ENCODE measurements around the gene GYS2. TPM values are rescaled to one million over a fixed set of nuclear protein-coding genes. Genes with fewer than 3 reads are reported as not detected.
A peak's percentile ranks its signal among the peaks of the same experiment; 100 is the strongest.

Gene GYS2
- polyA plus RNA-seq (2014; cell fraction: cytosol; rRNA removed) = not detected in 2 replicates
- polyA plus RNA-seq (2014; cell fraction: nucleus; rRNA removed) = 0.13 TPM in 1 of 2 replicates, not detected in the other

- no peak for DNase-seq (ENCODE audit: low spot score)
Measured at GRCh38 chr12:21604245-21605101, at the start of gene GYS2. Gene GYS2 (minus strand): TSS chr12:21604847. CDS start chr12:21604592, 255 bp downstream.

DNA sequence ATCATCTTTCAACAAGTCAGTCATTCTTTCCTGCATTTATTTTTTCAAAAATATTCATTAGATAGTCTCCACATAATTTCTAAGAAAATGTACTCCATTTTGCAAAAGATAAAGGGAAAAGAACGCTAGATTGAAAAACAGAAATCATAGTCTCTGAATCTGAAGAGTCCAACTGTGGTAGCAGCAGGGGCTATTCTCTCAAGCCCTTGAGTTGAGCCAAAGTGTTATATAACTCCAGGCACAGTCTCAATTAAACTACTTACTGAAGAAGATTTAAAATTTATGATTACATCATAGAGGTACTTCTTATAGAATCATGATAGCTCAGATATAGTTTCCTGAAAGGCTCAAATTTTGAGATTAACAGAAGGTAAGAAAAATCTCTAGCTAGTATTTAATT is 47.2 kb upstream of the GYS2 start:
- no peak for DNase-seq (ENCODE audit: low spot score)

DNA sequence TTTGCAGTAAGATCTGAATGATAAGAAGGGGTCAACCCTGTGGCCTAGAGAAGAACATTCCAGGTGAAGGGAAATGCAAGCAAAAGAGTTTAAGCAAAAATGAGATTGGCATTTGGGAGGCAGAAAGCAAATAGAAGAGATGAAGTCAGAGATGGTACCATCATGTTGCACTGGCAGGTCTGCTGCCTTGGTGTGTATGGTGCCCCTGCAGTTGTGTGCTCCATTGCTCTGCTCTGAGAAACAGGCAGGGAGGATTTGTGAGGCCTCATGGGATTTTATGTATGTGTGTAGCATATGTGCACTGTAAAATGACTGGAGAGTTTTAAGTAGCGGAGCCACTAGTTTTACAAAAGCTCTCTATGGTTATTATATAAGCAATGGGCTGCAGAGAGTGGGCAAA is 46.4 kb upstream of the GYS2 start:
- DNase-seq (ENCODE audit: low spot score) = no peak

GRCh38 chr12:21649034-21649433 is 44.4 kb upstream of the GYS2 start:
- no peak for DNase-seq (ENCODE audit: low spot score)

GRCh38 chr12:21648378-21648777 is 43.7 kb upstream of the GYS2 start:
- no peak for DNase-seq (ENCODE audit: low spot score)

DNA sequence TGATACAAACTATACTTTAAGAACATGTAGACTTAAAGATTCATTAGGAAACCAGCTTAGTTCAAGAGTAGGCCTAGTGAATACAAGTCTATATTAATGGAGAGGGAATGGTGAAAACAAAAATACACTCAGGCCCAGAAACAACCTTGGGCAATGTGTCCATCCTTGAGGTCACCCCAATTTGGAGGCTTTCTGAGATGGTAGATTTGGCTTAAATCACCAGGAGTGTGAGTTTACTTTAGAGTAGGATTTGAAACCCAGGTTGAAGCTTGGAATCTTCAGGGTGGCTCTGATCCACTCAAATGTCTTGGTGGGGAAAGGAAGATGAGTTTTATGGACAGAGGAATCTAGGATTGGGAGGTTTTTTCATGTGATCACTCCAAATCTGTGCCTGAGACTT is 42.5 kb upstream of the GYS2 start:
- no peak for DNase-seq (ENCODE audit: low spot score)

DNA sequence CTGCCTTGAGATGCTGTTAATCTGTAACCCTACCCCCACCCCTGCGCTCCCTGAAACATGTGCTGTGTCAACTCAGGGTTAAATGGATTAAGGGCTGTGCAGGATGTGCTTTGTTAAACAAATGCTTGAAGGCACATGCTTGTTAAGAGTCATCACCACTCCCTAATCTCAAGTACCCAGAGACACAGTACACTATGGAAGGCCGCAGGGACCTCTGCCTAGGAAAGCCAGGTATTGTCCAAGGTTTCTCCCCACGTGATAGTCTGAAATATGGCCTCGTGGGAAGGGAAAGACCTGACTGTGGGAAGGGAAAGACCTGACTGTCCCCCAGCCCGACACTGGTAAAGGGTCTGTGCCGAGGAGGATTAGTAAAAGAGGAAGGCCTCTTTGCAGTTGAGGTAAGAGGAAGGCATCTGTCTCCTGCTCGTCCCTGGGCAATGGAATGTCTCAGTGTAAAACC is 40.4 kb upstream of the GYS2 start:
- DNase-seq (ENCODE audit: low spot score) = peak; percentile 59

DNA sequence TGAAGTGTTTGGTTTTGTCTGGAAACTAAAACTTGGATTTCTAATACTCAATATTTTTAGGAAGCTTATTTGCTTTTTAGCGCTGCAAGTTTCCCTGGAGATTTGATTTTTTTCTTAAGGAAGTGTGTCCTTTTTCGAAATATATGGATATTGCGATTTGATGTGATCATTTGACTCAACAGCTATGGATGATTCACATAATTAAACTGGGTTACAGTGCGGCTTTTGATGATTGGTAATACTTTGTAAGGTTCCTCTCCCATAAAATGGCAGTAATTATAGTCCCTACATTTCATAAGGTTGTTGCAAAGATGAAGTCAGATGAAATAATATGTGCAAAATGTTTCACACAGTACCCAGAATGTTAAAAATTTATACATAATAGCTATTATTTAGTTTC is 39.9 kb upstream of the GYS2 start:
- DNase-seq (ENCODE audit: low spot score) = no peak

GRCh38 chr12:21643758-21644157 is 39.1 kb upstream of the GYS2 start:
- DNase-seq (ENCODE audit: low spot score) = no peak

DNA sequence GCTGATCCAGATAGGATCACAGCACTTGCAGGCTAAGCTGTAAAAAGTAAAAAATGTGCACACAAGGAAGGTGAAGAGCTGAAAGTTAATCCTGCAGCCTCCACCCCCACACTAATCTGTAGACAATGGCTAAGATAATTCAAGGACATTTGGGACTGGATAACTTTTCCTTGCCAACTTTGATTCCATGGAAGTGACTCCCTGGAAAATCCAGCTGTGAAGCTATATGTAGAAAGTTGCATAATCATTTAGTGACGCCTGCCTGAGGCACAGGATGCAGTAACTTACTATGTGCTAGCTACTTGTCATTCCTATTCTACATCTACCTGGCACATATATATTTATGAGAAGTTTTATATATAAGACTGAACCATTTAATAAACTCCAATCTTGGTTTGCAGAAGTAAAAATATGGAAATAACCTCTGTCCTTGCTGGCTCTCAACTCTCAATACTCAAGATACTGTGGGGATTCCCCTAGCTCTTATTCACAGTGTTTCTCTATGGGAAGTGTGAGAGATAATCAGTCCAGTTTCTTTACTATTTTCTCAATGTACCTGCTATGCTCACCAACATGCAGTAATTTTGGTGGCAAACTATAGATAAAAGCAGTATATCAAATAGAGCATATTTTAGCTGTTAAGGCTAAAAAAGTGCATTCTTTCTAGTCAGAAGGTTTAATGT is 38.2 kb upstream of the GYS2 start:
- DNase-seq (ENCODE audit: low spot score) = no peak

DNA sequence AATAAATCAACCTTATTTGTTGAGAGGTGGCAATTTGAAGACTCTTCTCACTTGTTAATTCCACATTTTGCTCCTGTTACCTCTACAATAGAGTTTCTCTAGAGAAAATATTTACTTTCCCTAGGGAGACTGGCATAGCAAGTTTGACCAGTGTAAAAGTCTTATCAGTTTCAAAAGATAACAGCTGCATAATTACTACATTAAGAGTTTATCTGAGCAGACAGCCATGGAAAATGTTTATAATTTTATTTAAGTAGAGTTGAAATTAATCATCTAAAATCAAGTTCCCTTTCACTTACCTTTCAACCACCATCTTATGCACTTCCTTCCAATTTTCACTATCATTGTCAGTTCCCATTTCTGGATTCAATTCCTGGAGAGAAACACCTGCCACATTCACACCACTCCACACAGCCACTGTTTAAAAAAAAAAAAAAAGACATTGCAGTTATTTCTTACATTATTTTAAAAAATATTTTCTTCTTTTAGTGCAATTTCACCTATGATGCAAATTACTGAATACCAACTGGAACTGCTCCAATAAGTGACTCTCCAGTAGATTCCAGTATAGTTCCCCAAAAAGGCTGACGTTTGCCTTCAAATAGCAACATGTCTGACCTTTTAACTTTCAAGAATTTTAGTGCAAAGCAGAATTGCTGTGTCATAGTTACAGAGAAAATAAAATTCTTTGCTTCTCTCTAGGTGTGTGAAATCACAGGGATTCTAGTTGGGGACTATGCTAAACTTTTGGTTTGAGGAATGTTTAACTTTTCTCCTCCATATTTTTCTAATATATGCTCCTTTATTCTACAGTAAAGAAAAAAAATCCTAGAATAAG is 33.6 kb upstream of the GYS2 start:
- DNase-seq (ENCODE audit: low spot score) = no peak

DNA sequence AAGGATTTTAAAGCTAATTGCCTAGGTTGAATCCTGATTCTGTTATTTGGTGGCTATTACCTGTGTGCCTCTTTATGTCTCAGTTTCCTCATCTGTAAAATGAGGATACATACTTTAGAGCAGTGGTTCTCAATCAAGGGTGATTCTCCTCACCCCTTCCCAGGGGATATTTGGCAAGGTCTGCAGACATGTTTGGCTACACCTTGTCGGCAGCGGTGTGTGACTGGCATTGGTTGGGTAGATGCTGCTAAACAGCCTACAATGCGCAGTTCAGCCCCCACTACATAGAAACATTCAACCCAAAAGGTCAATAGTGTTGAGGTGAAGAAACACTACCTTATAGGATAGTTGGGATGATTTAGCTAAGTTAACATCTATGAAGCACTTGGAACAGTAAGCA is 29.6 kb upstream of the GYS2 start:
- DNase-seq (ENCODE audit: low spot score) = no peak

DNA sequence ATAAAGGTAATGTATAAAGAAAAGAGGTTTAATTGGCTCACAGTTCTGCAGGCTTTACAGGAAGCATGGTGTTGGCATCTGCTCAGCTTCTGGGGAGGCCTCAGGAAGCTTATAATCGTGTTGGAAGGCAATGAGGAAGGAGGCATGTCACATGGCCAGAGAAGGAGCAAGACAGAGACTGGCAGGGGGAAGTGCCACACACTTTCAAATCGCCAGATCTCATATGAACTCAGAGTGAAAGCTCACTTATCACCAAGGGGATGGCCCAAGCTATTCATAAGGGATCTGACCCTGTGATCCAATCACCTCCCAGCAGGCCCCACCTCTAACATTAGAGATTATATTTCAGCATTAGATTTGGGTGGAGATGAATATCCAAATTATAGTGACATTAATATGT is 26.7 kb upstream of the GYS2 start:
- DNase-seq (ENCODE audit: low spot score) = no peak

DNA sequence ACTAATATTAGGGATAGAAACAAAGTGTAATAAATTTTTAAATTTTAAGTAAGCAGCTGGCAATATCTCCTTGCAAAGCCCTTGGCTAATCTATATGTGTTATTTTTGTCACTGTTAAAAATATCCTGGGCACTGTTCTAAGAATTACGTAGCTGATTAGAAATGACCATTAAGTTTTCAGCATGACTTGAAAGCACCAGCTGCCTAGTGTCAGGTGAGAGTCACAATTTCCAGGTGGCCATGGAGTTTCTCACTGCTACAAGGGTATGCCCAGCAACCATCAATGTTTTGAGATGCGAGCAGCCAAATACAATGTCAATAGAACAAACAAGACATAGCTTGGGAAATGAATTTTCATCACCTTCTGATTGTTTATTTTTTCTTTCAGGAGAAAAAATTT is 23.3 kb upstream of the GYS2 start:
- DNase-seq (ENCODE audit: low spot score) = no peak

DNA sequence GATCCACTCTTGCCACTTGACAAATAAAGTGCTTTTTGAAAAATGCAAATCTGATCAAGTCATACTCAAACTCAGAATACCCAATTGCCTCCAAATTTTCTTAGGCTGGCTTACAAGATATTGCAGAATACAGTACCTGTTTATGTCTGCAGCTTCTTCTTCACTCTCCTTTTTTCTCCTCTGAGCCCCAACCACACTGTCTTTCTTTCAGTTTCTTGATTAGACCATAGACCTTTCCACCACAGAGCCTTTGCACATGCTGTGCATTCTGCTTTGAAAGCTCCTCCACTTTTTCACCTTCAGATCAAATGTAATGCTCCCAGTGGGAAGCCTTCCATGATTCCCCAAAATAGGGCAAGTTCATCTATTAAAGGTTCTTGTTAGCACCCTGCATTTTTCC is 13.9 kb upstream of the GYS2 start:
- DNase-seq (ENCODE audit: low spot score) = no peak

DNA sequence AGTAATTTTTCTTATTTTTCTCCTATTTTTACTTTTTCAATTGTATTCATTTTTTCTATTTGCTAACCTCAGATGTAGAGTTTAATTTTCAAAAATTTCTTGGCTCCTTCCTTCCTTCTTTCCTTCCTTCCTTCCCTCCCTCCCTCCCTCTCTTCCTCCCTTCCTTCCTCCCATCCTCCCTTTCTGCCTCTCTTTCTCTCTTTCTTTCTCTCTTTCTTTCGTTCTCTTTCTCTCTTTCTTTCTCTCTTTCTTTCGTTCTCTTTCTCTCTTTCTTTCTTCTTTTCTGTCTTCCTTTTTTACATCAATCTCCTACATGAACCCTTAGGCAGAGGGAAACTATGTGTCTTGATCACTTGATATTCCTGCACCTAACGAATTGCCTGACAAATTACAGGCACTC is 12.4 kb upstream of the GYS2 start:
- no peak for DNase-seq (ENCODE audit: low spot score)

DNA sequence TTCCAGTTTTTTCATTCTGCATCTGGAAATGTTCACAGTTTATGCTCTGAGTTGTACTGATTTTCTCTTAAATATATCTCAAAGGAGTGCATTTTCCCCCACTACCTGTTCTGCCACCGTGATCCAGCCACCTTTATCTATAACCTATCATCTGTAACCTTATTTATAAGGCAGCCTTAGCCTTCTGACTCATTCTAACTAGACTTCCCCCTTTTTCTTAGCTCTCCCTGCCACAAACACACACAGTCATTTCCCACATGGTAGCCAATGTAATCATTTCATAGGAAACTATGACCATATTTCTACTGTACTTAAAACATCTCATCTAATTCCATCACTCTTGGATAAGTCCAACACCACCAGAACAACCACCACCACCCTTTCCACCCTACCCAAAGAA is 10.8 kb upstream of the GYS2 start:
- DNase-seq (ENCODE audit: low spot score) = no peak

DNA sequence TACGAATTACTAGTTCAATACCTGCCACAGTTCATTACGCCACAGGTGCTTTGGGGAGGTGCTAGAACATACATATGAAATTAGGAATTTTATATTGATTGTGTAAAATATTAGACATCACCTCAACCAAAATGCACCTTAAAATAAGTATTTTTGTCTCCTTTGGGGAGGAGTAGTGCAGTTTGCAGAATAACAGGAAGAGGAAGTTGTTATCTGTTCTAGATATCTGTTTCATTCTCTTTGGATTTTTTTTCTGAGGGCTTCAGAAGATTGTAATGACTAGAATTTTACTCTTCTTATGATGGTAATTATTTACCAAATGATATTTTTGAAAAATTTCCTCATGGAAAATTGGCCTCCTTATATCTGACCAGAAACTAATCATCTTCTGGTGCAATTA is 9.9 kb upstream of the GYS2 start:
- no peak for DNase-seq (ENCODE audit: low spot score)

DNA sequence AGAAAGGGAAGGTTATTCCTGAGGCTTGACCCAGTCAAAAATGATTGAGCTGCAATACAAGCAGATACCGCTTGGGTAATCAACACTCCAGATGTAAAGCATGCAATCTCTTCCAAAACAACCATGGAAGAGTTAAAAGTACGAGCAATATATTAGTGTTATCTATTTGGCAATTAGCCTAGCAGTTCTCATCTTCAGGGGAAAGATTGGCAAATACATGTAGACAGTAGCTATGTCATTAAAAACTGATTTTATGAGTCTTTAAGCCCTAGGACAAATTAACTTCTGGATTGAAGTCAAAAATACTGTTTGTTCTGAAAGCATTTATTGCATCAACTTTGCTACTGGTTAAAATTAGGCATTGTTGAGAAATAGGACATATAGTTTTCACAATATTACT is 9.3 kb upstream of the GYS2 start:
- no peak for DNase-seq (ENCODE audit: low spot score)

DNA sequence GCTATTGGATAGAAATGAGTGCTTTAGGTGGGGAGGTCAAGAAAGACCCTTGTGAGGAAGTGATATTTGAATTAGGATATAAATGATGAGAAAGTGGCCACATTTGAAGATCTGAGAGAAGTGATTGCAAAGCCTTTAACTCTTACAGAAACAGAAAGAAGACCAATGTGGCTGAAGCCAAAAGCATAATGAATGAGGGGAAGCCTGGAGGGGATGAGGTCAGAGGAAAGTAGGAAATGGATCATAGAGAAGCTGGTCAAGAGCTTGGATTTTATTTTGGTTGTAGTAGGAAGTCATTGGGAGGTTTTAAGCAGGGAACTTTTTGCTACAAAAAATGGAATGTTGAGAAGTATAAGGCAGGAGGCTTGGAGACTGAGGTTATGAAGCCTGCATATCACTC is 3.5 kb upstream of the GYS2 start:
- DNase-seq (ENCODE audit: low spot score) = no peak

DNA sequence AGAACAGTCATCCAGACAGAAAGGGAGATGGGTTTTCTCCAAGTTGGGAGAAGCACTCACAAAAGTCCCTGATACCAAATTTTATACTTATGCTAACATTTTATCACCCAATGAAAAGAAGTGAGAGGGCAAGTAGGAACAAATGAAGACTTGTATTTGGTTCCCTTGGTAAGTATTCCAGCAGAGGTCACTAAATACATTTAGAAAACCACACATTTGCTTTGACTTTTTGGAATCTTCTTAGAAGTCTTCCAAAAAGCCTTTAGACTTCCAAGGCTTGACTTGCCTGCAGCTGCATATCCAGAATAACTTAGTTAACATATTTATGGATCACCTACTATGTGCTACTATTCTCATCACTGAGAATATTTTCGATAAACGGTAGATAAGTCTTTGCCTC is 3.1 kb upstream of the GYS2 start:
- DNase-seq (ENCODE audit: low spot score) = no peak

DNA sequence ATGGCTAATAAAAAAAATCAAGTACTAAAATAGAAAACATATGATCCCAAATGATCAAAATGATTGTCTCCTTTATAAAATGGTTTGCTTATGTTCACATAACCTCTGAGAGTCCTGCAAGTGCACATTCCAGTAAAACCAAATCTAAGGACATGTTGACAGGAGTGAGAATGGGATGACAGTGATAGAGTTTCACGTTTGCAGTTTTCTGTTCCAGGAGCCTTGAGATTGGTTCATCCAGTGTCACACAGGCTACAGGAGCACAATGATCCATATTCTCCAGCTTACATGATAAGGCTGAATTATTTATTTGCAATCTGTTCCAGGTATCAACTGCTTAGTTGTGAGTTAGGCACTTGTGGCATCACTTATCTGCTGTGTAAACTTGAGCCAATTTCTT is 1.5 kb upstream of the GYS2 start:
- no peak for DNase-seq (ENCODE audit: low spot score)

Measured in SK-N-DZ (cell line).